Activated CD4-positive, alpha-beta T cell treated with anti-CD3 and anti-CD28 coated beads, Interleukin-2, Interleukin-4, amounts not matched to agents 100 ng/mL and 50 ng/mL, durations not matched to agents 16 hours and 8 hours (primary cell): Measurements from ENCODE around the gene CRIM1.

Experiments used
- DNase-seq: peaks from one replicate; pipeline ENCODE4 v3.0.0-alpha.2; 2020; ENCODE audit warnings: low spot score

The CRIM1 gene

DNA sequence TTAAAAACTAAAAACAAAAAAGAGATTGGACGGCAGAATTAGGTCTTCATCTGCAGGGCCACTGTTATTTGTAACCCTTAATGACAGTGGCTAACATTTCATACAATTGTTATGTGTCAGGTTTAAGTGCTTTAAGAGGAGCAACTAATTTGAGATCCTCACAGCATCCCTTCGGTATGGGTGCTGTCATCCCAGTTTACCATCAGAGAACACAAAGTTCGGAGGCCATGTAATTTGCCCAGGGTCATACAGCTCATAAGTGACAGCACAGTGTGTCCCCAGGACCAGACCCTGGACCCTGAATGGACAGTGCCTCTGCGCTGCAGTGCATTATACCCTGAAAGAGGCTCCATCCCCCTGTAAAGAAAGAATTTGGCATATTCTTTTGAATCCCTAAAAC lies 127.7 kb downstream of the CRIM1 start:
- DNase-seq = no peak

DNA sequence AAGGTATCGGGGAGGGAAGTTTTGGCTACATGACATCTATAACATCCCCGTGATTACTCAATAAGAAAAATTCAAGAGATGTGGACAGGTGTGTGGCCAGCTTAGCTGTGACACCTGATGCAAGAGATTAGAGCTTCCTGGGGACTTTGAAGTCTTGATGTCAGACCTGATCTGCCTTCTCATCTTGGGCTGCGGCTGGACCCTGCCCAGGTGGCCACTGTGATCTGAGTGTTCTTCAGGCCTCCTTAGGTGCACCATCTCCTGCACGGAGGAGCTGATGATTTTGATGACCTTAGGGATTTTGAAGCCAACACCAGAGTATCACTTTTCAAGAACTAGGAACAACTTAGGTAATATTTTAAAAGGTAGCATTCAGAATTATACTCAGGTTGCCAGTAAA lies 128.9 kb downstream of the CRIM1 start:
- no peak for DNase-seq

DNA sequence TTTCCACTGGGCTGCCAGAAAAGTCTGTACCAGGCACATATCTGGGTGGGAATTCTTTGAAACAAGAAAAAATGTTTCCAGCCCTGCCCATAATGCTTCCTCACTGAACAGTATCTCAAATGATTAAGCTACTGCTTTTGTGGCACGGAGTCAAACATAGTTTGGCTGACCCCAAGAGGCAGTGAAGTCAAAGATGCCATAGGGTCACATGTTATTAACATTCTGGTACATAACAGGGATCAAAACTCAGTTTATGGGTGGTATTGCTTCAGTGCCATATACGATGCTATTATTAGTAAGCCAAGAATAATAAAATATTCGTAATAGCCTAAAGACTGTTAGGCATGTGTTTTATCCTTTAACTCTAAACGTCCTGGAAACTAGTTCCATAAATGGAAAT lies 129.9 kb downstream of the CRIM1 start:
- no peak for DNase-seq

DNA sequence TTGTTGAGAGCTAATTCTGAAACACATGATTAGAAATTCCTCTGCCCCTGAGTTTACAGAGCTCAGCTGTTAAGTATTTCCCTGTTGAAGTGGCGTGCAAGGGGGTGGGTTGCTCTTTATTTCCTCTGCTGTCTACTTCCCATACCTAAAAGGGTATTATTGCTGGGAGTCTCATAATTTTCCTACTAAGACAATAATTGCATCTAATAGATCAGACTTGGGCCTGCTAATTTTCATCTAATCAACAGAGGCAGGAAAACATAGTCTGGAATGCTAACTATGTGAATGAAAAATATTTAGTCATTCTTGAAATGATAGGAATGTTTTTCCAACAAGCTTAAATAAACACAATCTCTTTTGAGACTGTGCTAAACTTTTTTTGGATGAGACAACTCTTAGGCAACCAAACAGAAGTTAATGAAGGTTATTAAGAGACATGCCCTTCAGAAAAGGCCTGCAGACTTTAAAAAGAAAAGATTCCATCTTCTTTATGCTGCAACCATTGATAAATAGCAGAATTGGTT lies 131.0 kb downstream of the CRIM1 start:
- no peak for DNase-seq

DNA sequence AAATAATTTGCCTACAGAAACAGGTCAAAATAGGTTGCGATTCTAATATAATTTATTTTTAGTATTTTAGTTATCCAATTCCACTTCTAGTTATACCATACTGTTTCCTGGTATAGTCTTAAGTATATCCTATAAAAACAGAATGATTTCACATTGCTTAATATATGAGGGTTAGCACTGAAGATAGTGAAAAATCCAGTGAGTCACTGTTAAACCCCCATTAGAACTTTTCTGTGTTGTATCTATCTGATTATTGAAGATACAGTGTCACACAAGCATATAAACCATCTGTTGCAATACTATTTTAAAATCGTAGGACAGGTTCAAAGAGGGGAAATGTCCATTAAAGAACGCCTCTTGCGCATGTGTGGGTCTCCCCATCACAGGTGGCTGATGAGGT lies 132.4 kb downstream of the CRIM1 start:
- no peak for DNase-seq

DNA sequence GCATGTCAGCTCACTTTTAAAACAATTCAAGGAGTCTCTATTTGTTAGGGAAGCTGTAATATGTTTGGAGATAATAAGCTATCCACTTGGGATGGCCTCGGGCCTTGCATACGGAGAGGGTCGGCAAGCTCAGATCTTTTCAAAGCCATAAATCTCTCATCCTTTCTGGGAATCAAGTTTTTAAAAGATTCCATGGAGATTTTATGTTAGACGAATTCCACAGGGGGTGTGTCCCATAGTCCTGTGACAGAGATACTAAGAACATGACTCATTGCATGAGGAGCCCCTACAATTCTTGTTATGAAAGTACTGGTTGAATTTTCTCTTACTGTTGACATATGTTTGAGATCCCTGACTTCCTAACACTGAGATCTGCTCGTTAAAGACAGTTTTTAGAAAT lies 133.7 kb downstream of the CRIM1 start:
- DNase-seq = no peak

DNA sequence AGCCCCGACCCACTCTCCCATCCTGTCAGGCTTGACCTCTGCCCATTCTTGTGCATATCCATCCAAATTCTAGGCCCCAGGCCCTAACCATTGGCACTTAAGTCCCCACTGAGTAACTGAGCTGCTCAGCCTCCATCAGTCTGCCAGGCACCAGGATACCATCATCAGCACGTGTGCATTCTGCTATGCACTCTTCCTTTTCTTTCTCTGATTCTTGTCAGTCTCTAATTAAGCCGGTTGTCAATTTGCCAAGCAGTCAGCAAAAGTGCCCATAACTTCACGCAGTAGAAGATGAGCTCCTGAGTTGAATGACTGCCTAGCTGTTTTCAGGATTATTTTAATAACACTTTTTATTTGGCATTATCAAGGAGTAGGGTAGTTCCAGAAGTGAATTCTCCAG lies 135.2 kb downstream of the CRIM1 start:
- no peak for DNase-seq

DNA sequence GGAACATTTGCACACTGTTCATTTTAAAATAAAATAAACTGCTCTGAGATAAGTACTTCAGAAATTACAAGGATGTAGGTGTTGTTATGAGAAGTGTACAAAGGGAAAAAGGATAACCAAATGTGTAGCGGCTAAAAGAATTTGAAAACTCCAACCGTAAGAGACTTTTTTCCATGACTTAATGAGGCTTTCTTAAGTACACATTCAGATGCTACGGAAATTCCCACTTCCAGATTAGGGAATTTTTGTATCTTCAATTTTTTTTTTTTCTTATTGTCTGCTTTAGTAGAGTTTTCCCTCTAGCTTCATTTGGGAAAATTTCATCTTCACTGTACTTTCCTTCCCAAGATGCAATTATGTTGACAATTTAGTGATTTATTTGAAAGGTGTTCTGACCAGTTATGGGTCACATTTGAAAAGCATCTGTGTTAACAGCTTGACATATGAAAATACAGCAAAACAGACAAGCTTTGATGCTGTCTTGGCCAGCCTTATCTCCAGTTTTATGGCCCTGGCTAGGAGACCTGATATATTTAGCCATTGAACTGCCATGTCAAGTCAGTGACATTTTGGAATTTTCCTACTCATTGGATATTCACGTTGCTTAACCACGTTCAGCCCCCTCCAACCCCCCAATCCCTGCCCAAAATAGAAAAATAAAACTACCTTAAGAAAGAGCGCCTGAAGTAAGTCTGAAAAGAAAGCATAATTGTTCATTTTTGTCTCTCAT lies 136.8 kb downstream of the CRIM1 start:
- DNase-seq = no peak

DNA sequence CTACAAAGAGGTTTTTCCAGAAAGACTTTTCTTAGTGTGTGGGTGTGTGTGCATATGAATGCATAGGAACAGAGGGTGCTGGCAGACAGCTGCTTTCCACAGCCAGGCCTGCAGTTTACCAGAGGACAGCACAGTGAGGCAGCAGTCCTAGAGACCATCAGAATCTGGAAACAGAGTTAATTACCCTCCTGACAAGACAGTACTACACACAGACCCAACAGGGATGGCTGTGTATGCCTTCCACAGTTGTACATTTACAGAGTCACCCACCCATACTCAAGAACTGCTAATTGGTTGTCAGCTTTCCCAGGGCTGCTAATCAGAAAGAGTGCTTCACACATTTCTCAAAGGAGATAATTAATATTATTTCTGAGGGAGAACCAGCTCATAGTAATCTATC lies 137.7 kb downstream of the CRIM1 start:
- no peak for DNase-seq

DNA sequence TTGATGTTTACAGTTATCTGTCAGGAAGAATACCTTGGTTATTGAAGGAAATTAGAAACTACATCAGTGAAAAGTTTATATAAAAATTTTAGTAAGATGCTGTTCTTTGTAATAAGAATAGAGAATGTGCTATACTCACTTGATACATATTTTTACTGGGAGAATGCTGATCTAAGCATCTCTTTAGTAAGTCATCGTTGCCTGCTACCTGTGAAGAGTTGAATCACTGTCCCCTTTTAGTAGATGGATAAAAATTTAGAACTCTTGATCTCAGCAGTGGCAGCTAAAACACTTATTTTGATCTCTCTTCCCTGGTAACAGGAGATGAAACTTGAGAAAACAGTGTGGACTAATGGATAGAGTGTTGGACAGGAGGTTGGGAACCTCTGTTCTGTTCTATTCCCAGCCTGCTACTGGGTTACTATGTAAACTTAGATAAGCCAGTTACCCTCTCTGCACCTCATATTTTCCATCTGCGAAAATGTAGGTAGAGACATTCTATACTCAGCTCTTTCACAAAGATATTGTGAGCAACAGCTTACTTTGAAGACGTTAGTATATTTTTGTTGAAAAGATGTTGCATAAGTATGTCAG lies 142.1 kb downstream of the CRIM1 start:
- no peak for DNase-seq

DNA sequence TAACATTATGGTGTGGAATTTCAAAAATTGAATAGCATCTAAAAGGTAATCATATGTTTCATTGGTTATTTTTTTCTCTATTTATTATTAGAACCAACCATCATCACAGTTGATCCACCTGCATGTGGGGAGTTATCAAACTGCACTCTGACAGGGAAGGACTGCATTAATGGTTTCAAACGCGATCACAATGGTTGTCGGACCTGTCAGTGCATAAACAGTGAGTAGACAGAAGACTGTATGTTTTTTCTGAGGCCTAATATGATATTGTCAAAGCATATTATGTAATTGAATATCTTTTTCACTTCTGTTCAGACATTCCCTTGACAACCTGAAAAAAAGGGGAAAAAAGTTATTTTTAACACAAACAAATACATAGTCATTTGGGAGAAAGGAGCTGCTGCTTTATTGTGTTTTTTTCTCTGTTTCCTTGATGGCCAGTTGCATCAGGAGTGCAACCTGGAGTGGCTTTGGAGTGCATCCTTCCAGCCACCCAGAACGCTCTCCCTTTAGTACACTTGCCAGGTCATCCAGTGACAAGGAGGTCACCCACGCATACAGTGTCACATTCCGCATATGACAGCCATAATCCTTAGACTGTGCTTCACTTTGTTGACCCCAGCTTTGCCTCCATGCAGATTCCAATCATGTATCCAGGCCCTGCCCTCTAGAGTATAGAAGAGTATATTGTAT lies 143.7 kb downstream of the CRIM1 start:
- DNase-seq = no peak

DNA sequence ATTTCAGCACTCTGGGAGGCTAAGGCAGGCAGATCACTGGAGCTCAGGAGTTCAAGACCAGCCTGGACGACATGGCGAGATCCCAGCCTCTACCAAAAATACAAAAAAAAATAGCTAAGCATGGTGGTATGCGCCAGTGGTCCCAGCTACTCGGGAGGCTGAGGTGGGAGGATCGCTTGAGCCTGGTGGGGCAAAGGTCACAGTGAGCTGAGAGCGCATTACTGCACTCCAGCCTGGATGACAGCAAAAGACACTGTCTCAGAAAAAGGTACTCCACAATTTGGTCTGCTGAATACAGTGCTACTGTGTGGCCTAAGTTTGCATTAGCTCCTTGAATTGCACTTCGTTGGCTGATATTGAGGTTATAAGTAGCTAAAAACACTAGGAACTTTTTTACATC lies 144.5 kb downstream of the CRIM1 start:
- DNase-seq = no peak

DNA sequence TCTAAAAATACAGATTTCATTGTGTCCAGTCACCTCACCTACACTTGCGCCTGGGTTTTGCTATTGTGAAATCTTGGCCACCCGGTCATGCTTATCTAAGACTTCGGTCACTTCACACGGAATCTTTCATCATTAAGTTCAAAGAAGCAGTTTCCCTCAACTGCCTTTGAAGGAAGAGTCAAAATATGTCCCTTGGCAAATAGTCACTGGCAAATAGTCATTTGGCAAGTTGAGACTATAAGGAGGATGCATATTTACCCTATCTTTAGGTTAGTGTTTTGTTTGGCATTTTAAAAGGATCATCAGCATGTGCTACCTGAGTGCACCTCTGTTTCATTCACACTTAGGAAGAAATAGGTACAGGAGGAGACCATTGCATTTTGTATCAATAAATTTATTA lies 146.5 kb downstream of the CRIM1 start:
- DNase-seq = no peak

DNA sequence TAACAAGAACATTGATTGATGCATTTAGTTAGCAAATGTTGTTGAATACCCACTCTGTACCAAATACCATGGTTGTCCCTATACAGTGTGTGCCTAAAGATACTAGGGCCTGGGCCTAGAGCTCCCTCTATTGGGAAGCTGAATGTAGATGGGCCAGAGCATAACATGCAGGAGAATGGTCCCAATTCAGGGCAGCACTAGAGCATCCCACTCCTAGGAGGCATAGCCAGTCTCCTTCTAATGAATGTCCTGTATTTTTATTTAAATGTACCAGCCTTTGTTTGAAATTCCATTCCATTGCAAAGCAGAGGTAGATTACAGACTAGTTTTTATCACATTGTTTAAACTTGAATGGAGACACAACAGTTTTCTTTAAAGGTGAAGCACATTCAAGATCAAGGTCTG lies 151.8 kb downstream of the CRIM1 start:
- DNase-seq = peak; percentile 55

DNA sequence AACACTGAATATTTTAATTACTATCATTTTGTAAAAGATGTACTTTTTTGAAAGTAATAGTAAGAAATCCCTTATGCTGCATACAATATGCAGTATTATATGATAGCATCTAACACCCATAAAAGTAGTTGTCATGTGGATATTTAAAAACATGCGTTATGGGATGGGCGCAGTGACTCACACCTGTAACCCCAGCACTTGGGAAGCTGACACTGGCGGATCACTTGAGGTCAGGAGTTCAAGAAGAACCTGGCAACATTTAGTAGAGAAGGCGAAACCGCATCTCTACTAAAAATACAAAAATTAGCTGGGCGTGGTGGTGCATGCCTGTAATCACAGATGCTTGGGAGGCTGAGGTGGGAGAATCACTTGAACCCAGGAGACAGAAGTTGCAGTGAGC lies 153.5 kb downstream of the CRIM1 start:
- no peak for DNase-seq

DNA sequence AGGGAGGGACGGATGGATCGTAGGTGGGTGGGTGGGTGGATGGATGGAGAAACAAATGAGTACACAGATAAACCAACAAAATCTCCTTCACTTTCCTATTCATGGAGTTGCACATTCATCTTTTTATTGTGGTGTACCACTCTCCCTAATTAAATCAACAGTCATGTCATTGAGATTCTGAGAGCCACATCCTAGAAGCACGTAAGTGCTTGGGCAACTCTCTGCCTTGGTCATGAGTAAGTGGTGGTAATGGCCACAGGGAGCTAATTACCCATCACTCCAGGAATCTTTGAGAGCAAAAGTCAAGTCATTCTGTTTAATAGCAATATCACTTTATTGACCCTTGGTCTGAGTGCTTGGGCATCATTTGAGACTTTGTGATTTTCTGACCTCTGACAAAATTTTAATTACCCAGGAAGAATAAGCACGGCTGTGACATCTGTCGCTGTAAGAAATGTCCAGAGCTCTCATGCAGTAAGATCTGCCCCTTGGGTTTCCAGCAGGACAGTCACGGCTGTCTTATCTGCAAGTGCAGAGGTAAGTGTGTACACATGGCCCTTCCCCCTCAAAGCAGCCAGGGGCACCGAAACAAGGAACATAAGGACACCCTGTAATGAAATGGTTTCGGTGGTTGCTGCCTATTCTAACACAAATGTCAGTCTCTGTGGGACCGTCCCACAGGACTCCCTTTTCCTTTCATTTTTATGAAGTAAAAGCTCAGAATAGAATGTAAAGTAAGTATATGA lies 156.5 kb downstream of the CRIM1 start:
- no peak for DNase-seq

DNA sequence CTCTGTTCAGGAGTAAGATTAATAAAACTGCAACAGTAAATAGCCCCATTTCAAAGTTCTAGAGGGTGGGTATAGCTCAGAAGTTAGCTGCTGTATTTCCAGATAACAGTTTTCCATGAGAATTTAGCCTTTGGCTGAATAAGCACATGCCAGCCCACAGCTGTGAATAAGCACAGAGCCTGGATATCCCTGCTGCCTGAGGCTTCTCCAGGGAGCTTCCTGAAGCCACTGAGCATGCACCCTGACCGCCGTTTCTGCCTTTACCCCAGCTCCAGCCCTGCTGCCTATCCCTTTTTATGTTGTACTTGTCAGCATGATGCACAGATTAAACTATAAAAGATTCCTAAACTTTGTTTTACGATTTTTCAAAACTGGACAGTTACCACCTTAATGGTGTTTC lies 157.1 kb downstream of the CRIM1 start:
- DNase-seq = no peak

DNA sequence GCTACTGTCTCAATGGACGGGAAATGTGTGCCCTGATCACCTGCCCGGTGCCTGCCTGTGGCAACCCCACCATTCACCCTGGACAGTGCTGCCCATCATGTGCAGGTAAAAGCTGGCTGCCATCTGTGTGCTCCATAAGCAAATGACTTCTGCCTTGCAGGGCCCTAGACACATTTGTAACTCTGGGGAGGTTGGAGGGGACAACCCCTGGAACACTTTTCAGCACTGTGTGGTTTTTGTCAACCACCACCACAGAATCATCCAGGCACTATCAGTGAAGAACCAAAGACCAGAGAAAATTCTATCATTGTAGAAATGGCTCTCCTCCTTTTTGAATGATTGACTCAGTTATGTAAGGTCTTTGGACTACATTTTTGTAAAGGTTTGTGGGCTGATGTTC lies 158.1 kb downstream of the CRIM1 start:
- DNase-seq = no peak

DNA sequence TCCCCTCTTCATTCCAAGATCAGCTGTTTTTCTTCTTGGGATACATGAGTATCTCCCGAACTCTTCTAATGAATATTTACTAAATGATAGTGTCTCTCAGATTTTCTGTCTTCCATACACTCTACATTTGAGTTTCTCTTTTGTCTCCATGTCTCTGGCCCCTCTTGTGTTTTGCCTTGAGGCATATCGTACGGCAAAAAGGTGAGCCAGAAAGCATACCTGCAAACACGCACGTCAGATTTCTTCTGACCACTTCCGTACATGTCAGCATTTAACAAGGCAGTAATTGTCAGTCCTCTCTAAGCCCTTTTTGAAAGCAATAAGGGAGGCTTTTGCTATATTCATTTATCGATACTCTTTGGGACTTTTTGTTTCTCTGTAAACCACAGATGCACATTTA lies 160.0 kb downstream of the CRIM1 start:
- no peak for DNase-seq

DNA sequence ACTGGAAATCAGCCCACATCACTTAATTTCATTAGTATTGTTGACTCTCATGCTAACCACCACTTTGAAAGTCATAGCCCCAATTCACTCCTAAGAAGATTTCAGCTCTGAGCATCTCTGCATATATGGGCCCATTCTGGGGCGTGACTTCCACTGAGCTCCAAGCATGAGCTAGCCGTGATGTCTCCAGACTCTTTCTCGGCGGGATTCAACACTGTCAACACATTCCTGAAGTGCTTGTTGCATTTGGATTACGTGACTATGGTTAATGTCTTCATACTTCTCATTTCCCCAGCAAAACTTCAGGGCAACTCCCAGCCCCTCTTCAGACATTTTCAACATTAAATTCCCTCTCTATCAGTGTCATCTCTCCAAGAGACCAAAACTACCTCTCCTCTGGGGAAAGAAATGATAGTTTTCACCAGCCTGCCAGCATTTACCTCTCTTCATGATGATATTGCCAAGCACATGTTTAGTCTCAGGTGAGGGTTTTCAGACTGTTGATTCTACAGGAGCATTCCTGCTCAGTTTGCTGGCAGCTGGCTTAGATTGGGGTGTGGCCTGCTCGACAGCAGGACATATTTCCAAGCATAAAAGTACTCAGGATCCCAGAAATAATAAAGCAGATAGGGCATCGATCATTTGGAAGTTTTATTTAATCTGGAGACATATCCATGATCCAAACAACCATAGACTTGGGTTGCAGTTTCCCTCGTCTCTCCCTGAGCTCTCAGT lies 160.7 kb downstream of the CRIM1 start:
- no peak for DNase-seq

DNA sequence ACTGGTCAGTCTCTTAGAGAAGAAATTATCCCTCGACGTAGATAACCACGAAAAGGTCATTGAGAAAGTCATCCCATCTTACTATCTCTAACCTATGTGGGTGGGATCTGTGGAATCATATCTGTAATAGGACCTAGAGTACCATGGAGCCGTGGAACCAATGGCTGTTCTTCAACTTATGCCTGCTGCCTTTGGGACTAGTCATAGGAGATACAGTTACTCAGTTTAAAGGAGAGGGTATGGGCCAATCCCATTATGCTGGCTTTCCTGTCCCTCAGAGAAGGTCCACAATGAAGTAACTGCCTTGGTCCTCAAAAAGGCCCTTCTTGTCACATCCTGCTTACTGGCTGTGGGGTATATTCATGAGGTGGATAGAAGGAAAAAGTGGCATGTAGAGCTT lies 164.9 kb downstream of the CRIM1 start:
- no peak for DNase-seq

DNA sequence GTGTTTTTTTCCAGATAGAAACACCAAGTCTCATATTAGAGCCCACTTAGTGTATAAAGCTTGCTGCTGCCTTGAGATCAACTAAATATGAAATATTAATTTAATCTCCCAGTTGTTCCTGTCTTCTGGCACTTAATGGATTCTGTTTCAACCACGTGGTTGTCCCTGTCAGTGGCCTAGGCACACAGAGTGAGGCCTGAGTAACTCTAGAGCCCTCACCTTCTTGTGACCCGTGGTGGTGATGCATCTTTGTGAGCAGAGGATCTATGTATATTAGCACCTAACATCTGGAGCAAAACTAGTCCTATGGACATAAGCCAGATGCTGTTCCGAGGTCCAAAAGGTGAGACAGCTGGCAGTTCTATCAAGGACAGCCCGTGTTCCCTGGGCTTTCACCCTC lies 167.6 kb downstream of the CRIM1 start:
- no peak for DNase-seq
